Stimulated activated naive CD8-positive, alpha-beta T cell treated with anti-CD3 and anti-CD28 coated beads, Interleukin-15, Interleukin-2, amounts not matched to agents 100 ng/mL and 50 ng/mL, for 24 hours (primary cell): Measurements from ENCODE around the gene DAB1.

Experiments used
- H3K27ac Mint-ChIP-seq: one replicate; pipeline ENCODE4 v1.8.0; 2021; ENCODE audit warnings: mild to moderate bottlenecking, mixed read lengths
- H3K27me3 Mint-ChIP-seq: one replicate; pipeline ENCODE4 v1.8.0; 2021; ENCODE audit warnings: mixed read lengths
- H3K36me3 Mint-ChIP-seq: one replicate; pipeline ENCODE4 v1.8.0; 2021; ENCODE audit warnings: low read depth, mixed read lengths
- H3K4me1 Mint-ChIP-seq: one replicate; pipeline ENCODE4 v1.8.0; 2021; ENCODE audit warnings: low read depth, mixed read lengths
- H3K4me3 Mint-ChIP-seq: one replicate; pipeline ENCODE4 v1.8.0; 2021; ENCODE audit warnings: mild to moderate bottlenecking, mixed read lengths
- H3K9me3 Mint-ChIP-seq: one replicate; pipeline ENCODE4 v1.8.0; 2021; ENCODE audit warnings: mixed read lengths

Gene DAB1

DNA sequence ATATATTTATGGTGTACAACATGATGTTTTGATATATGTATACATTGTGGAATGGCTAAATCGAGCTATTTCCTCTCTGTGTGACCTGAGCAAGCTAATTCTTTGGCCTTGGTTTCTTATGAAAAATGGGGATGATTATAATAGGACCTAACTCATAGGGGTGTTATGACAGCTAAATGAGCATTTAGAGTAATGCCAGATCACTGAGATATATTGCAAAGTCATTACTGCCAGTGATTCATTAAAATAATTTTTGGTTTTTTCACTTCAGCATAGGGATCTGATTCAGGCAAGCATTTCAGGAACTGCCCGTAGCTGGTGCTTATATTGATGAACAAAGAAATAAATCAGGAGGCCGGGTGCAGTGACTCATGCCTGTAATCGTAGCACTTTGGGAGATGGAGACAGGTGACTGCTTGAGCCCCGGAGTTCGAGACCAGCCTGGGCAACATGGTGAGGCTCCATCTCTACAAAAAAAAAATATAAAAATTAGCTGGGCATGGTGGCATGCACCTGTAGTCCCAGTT, 30.7 kb downstream of the DAB1 start:
- Mint-ChIP-seq H3K9me3 (no peaks in the 10 kb centered on the region), H3K36me3 (no peaks in the 10 kb centered on the region), H3K4me3 (no peak overlapping the region), H3K27ac (no peak overlapping the region), H3K4me1 (no peaks in the 10 kb centered on the region), H3K27me3 (peaks cover 2% of the 10 kb centered on the region)

DNA sequence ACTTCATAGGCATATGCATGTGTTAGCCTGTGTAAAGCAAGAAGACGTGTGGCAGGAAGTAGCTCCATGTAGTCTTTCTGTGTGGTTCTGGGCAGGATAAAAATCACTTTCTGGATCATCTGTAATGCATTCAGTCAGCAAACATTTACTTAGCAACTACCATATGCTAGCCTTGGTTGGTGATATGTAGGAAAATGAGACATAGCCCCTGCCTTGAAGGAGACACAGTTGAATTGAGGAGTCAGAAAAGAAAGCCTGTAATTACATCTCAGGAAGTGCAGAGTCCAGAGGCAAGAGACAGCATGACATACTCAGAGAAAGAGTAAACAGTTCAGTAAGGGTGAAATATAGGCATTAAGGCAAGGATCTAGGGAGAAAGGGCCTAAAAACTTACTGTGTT, 38.5 kb downstream of the DAB1 start:
- H3K36me3 Mint-ChIP-seq, result no peaks in the 10 kb centered on the region
- H3K27me3 Mint-ChIP-seq, result no peaks in the 10 kb centered on the region

DNA sequence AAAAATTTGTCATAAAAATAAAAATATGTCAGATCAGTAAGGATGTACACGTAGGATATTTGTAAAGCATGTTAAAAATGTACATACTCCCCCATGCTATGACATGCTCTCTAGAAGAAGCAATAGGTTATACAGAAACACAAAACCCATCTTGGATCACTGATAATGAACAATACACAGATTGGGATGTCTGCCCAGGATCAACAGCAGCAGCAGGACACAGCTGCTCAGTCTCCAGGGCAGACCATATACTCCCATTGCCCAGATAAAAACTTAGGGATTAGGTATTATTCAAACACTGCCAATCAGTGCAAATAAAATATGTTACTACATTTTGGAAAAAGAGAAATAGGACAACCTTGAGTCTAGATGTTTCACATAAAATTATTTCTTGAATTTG, 39.0 kb downstream of the DAB1 start:
- H3K36me3 Mint-ChIP-seq, result no peaks in the 10 kb centered on the region
- H3K9me3 Mint-ChIP-seq, result peaks cover 3% of the 10 kb centered on the region
- no peaks in the 10 kb centered on the region for H3K27me3 Mint-ChIP-seq
- no peak overlapping the region for H3K4me3 Mint-ChIP-seq
- no peak overlapping the region for H3K27ac Mint-ChIP-seq
- H3K4me1 Mint-ChIP-seq, result no peaks in the 10 kb centered on the region

More for the DNA sequence above, 38.5 kb downstream of the DAB1 start:
- Mint-ChIP-seq H3K4me3 (no peak overlapping the region), H3K4me1 (no peaks in the 10 kb centered on the region), H3K27ac (no peak overlapping the region), H3K9me3 (peaks cover 3% of the 10 kb centered on the region)

DNA sequence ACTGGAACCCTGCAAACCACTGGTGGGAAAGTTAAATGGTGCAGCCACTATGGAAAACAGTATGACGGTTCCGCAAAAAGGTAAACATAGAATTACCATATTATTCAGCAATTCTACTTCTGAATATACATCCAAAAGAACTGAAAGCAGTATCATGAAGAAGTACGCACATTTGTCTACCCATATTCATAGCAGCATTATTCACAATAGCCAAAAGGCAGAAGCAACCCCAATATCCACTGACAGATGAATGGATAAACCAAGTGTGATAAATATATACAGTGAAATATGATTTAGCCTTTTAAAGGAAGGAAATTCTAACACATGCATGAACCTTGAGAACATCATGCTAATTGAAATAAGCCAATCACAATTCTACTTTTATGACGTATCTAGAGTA, 39.6 kb downstream of the DAB1 start:
- no peaks in the 10 kb centered on the region for H3K4me1 Mint-ChIP-seq
- H3K27ac Mint-ChIP-seq, result no peak overlapping the region
- no peaks in the 10 kb centered on the region for H3K27me3 Mint-ChIP-seq

DNA sequence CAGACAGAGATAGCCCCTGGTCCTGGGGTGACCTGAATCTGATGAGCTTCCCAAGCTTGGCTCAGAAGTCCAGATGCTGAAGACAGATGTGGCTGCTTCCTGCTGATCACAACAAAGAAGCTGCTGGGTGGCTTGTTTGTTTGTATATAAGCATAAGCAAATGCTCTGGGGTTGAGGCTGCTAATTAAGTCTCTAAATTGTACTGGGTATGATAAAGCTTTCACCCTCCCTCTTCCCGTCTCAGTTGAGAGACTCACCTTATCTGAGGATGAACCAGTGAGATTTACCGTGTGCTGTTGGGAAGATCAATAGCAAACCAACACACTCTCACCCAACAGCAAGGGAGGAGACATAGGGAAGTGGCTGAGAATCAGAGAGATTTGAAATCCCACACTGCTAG, 42.0 kb downstream of the DAB1 start:
- Mint-ChIP-seq H3K9me3 (peaks cover 7% of the 10 kb centered on the region), H3K4me1 (no peaks in the 10 kb centered on the region), H3K27me3 (peaks cover 3% of the 10 kb centered on the region), H3K27ac (no peak overlapping the region), H3K36me3 (no peaks in the 10 kb centered on the region), H3K4me3 (no peak overlapping the region)

More for the DNA sequence above, 39.6 kb downstream of the DAB1 start:
- no peaks in the 10 kb centered on the region for H3K36me3 Mint-ChIP-seq
- H3K9me3 Mint-ChIP-seq, result peaks cover 7% of the 10 kb centered on the region
- no peak overlapping the region for H3K4me3 Mint-ChIP-seq

DNA sequence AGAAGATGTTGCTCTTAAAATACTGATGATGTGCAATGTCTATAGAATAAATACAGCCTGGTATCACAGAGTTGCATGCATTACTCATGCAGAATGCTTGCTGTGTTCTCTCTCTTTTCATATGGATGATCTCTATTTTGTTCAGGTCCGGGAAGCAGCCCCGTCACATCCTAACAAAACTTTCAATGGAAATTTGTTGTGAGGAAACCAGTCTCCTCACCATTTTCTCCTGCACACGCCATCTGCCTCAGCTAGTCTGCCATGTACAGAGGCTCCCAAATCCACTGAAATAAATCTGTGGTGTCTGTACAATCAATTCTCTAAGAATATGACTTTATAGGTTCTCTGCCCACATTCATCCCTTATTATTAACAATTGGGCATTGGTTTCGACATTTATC, 42.4 kb downstream of the DAB1 start:
- peaks cover 3% of the 10 kb centered on the region for H3K27me3 Mint-ChIP-seq
- H3K4me3 Mint-ChIP-seq, result no peak overlapping the region
- H3K36me3 Mint-ChIP-seq, result no peaks in the 10 kb centered on the region
- no peaks in the 10 kb centered on the region for H3K4me1 Mint-ChIP-seq
- H3K27ac Mint-ChIP-seq, result no peak overlapping the region
- H3K9me3 Mint-ChIP-seq, result peaks cover 7% of the 10 kb centered on the region

DNA sequence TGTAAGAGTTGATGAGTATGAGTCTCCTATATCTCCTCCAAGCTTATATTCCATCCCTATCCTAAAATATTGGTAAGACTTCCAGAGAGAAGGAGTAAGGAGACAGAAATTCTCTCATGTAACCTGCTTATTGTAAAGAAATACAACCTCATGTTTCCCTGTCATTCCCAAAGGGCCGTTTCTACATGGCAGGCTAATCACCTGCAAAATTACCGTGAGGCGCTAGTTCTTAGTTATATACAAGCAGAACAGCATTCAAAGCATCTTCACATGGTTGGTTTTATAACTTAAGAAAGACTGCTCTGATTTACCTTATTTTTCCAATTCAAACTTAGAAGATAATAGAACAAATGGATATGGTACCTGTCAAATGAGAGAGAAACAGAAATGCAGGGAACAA, 42.9 kb downstream of the DAB1 start:
- Mint-ChIP-seq H3K36me3 (no peaks in the 10 kb centered on the region), H3K4me1 (no peaks in the 10 kb centered on the region), H3K4me3 (no peak overlapping the region), H3K9me3 (peaks cover 7% of the 10 kb centered on the region), H3K27me3 (peaks cover 3% of the 10 kb centered on the region), H3K27ac (no peak overlapping the region)

DNA sequence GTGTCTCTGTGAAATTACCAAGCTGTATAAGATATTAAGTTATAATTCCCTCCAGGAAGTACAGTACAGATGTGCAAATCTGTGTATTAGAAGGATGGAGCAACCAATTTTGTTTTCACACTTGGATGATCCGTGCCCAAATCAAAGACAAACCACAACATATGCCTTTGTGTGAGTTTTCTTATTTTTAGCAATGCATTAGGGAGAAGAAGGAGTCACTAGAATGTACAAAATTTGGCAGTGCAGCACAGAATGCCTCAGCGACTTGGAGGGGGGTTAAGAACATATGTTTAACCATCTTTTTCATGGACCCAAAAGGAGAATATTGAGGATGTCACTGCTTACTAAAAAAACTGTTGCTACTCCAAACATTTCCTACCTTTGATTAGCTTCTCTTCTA, 45.3 kb downstream of the DAB1 start:
- no peak overlapping the region for H3K4me3 Mint-ChIP-seq
- H3K4me1 Mint-ChIP-seq, result no peaks in the 10 kb centered on the region
- no peak overlapping the region for H3K27ac Mint-ChIP-seq
- no peaks in the 10 kb centered on the region for H3K36me3 Mint-ChIP-seq
- H3K9me3 Mint-ChIP-seq, result peaks cover 4% of the 10 kb centered on the region
- peaks cover 3% of the 10 kb centered on the region for H3K27me3 Mint-ChIP-seq

DNA sequence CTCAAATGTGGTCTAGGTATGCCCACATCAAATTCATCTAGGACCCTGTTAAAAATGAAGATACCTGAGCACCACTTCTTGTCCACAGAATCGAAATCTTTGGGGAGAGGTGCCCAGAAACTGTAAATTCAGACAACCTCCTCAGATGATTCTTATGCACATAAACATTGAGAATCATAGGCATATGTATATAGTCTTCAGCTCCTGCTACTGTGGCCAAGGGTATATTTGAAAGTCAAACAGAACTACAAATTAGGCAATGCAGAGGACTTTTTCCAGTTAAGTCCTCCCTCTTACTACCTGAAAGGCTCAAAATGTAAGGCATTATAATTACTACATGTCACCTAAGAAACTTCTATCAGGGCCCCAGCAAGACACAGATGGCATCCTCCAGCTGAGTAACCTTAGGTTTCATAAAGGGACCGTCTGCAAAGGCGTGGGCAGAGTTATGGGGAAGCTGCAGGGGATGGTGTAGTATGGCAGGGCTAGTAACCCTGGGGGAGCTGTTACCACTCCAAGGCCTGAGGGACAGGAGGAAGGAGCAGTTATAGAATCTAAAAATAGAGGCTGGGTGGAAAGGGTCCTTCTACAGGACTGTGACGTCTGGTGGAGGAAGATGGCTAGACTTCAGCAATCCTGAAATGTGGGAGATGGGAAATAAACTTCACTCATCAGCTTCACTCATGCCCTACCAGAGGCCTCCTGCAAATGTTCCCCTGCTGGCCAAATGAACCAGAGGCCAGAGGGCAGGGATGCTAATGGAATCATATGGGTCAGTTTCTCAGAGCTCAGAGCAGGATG, 46.3 kb downstream of the DAB1 start:
- Mint-ChIP-seq H3K36me3 (no peaks in the 10 kb centered on the region), H3K4me3 (no peak overlapping the region), H3K27me3 (peaks cover 3% of the 10 kb centered on the region), H3K9me3 (peaks cover 4% of the 10 kb centered on the region), H3K27ac (no peak overlapping the region), H3K4me1 (no peaks in the 10 kb centered on the region)

DNA sequence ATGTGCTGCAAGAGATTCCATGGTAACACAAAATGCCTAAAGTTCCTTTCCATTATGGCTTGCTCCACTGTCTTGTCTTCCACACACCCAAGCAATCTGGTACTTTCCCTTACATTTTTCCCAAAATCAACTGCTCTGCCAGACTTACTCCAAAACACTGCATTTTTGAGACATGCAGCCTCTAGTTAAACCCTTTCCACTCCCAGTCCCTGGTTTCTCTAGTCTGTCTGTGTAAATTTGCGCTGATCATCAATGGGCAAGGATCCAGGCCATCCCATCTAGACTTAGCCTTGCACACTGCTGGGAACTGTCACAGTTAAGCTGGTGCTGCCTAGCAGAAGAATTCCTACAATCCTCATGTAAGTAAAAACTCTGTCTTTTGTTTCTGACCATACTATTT, 47.8 kb downstream of the DAB1 start:
- H3K36me3 Mint-ChIP-seq, result no peaks in the 10 kb centered on the region
- H3K27ac Mint-ChIP-seq, result no peak overlapping the region
- H3K9me3 Mint-ChIP-seq, result peaks cover 4% of the 10 kb centered on the region
- H3K4me1 Mint-ChIP-seq, result no peaks in the 10 kb centered on the region
- H3K27me3 Mint-ChIP-seq, result peaks cover 3% of the 10 kb centered on the region
- no peak overlapping the region for H3K4me3 Mint-ChIP-seq

DNA sequence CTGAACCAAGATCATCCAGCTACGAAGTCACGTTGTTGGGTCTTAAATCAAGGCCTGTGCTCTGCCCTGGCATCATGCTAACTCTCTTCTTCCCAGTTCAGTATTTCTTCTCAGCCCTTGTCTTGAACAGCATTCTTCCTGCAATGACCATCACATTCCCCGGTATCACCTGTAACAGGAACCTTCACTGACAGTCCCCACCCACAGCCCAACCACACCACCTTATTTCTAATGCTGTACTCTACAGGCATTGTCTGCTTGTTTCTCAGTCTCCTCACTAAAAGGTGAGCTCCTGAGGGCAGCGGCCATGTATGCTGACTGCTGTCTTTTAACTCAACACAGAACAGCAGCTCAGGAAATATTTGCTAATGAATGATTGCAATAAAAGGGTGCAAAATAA, 54.0 kb downstream of the DAB1 start:
- Mint-ChIP-seq H3K4me3 (no peak overlapping the region), H3K9me3 (peaks cover 6% of the 10 kb centered on the region), H3K27ac (no peak overlapping the region), H3K4me1 (no peaks in the 10 kb centered on the region), H3K27me3 (no peaks in the 10 kb centered on the region), H3K36me3 (no peaks in the 10 kb centered on the region)

DNA sequence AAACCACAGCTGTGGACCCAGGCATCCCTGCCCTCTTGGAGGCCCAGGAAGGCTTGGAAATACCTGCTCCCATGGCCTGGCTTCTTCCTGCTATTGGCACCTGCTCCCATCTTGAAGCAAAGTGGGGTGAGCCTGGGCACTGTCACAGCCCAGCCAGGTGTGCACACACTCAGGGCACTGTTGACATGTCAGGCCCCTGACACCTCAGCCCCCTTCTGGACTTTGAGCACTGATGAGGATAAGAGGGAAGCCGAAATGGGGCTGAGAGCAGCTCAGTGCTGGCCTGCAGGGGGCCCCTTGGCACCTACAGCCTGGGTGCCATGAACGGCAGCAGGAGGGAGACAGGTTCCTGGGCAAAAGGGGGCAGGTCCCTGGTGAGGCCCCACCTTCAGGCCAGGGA, 55.9 kb downstream of the DAB1 start:
- Mint-ChIP-seq H3K27me3 (no peaks in the 10 kb centered on the region), H3K4me1 (no peaks in the 10 kb centered on the region), H3K4me3 (no peak overlapping the region)

DNA sequence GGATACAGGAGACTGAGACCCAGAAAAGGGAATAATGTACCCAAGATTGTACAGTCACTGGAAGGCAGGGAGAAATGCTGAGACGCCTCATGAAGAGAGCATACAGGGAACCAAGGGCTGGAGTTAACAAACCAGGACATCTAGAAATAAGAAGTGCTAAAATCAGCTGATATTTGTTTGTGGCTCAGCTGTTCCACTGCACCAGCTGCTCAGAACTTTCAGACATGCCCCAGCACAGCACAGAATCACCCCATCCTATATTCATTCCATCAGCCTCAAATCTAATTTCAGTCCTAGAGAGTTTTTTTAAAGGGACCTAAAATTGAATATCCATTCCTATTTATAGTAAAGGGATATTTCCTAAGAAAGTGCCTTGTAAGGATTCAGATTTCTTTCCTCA, 60.2 kb downstream of the DAB1 start:
- Mint-ChIP-seq H3K27ac (no peak overlapping the region), H3K36me3 (no peaks in the 10 kb centered on the region), H3K9me3 (peaks cover 9% of the 10 kb centered on the region), H3K4me3 (no peak overlapping the region), H3K4me1 (no peaks in the 10 kb centered on the region), H3K27me3 (no peaks in the 10 kb centered on the region)

More for the DNA sequence above, 55.9 kb downstream of the DAB1 start:
- no peak overlapping the region for H3K27ac Mint-ChIP-seq
- no peaks in the 10 kb centered on the region for H3K36me3 Mint-ChIP-seq
- peaks cover 6% of the 10 kb centered on the region for H3K9me3 Mint-ChIP-seq

DNA sequence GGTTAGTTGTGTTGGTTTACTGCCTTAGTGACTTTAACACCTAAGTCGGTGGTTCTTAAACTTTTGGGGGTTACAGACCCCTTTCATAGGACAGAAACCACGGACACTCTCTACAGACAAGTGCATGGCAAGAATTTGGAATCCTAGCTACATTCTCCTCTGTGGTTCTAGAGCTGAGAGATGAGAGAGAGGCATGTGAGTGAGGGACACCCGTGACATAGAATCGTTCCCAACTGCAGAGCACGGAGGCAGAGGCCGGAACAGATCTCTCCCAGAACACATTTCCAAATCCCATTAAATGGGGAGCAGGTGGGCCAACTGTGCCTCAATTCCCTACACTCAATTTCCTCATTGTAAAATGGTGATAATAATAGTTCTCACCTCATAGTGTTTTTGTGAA, 60.7 kb downstream of the DAB1 start:
- Mint-ChIP-seq H3K27me3 (no peaks in the 10 kb centered on the region), H3K36me3 (no peaks in the 10 kb centered on the region), H3K4me1 (no peaks in the 10 kb centered on the region), H3K4me3 (no peak overlapping the region), H3K9me3 (peaks cover 9% of the 10 kb centered on the region), H3K27ac (no peak overlapping the region)

DNA sequence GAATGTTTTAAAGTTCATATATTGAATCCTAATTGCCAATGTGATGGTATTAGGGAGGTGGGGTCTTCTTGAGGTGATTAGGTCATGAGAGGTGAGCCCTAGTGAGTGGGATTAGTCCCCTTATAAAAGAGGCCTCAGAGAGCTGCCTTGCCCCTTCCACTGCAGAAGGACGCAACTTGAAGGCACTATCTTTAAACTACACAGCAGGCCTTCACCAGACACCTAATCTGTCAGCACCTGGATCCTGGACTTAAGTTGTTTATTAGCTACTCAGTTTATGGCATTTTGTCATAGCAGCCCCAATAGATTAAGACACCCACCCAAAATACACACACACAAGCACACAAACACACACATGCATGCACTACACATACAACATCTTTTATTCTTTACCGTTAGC, 61.4 kb downstream of the DAB1 start:
- no peak overlapping the region for H3K27ac Mint-ChIP-seq
- H3K9me3 Mint-ChIP-seq, result peaks cover 10% of the 10 kb centered on the region
- H3K36me3 Mint-ChIP-seq, result no peaks in the 10 kb centered on the region
- H3K4me1 Mint-ChIP-seq, result no peaks in the 10 kb centered on the region
- no peaks in the 10 kb centered on the region for H3K27me3 Mint-ChIP-seq
- no peak overlapping the region for H3K4me3 Mint-ChIP-seq

DNA sequence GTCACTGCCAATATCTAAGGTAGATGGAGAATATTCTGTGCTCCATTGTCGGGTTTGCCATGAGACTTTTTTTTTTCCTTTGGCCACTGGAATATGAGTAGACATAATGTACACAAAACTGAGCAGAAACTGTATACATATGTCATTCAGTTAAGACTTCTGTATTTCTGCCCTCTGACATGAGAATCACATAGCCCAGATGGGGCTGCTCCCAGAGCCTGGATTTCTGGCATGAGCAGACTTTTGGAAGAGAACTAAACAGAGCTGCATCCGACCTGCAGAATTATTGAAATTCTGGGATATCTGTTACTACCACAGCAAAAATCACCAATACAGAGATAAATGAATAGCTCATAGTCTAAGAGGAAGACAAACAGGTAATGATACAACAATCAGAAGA, 62.3 kb downstream of the DAB1 start:
- no peak overlapping the region for H3K4me3 Mint-ChIP-seq
- no peaks in the 10 kb centered on the region for H3K36me3 Mint-ChIP-seq
- peaks cover 6% of the 10 kb centered on the region for H3K9me3 Mint-ChIP-seq
- no peak overlapping the region for H3K27ac Mint-ChIP-seq
- no peaks in the 10 kb centered on the region for H3K27me3 Mint-ChIP-seq
- H3K4me1 Mint-ChIP-seq, result no peaks in the 10 kb centered on the region
